ENCODE measurements around the gene IFNL4.

GRCh38 chr19:39240421-39240820, 8.2 kb downstream of the IFNL4 start:
- no peak for TF ChIP-seq CTCF (IDR thresholded peaks at IDR 0.05; ENCODE audit: insufficient read depth, low read length)
- no peak for TF ChIP-seq POLR2AphosphoS5 (IDR thresholded peaks at IDR 0.05; ENCODE audit: low read depth)

All from HL-60 (cell line).